Stimulated activated CD4-positive, alpha-beta T cell treated with anti-CD3 and anti-CD28 coated beads, Interleukin-1b, Interleukin-23, amount 100 ng/mL, for 1 hour (primary cell): Measurements from ENCODE around the gene ASPHD1.

Experiments used
- DNase-seq, 2 donors: peaks; one replicate each; pipeline ENCODE4 v3.0.0-alpha.2; 2020; ENCODE audit warnings: low read depth in 2 of 2

The ASPHD1 gene

GRCh38 chr16:29943846-29944799 is 43.8 kb downstream of the ASPHD1 start:
- DNase-seq, result no peak

DNA sequence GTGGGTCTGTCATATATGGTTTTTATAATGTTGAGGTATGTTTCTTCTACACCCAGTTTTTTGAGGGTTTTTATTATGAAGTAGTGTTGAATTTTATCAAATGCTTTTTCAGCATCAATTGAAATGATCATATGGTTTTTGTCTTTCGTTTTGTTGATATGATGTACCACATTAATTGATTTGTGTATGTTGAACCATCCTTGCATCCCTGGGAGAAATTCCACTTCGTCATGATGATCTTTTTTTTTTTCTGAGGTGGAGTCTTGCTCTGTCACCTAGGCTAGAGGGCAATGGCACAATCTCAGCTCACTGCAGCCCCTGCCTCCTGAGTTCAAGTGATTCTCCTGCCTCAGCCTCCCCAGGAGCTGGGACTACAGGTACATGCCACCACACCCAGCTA is 47.6 kb downstream of the ASPHD1 start:
- no peak for DNase-seq

GRCh38 chr16:29950806-29951461 is 50.6 kb downstream of the ASPHD1 start:
- DNase-seq, result no peak

GRCh38 chr16:29951625-29952365 is 51.5 kb downstream of the ASPHD1 start:
- DNase-seq, result no peak
